GM21381 (cell line): ENCODE measurements around the gene DPF3.
"Not testable (repeated sequence)": the region's sequence is repeated elsewhere in the genome, so short reads cannot be mapped to it uniquely, and the experiment has no call there.

Experiments
- ATAC-seq: cut with Tn5 transposase; IDR thresholded peaks from one replicate; pipeline ENCODE4 v1.9.1; 2021; ENCODE audit warnings: mild to moderate bottlenecking, moderate library complexity; ENCODE audit not compliant: unreplicated experiment

The DPF3 gene

GRCh38 chr14:72776701-72777261 lies 117.1 kb downstream of the DPF3 start:
- no peak for ATAC-seq

- ATAC-seq: no peak
These were observed 117.9 kb downstream of the DPF3 start for GRCh38 chr14:72775923-72776554.

- ATAC-seq: no peak
These were observed 118.8 kb downstream of the DPF3 start for GRCh38 chr14:72774894-72775620.

DNA sequence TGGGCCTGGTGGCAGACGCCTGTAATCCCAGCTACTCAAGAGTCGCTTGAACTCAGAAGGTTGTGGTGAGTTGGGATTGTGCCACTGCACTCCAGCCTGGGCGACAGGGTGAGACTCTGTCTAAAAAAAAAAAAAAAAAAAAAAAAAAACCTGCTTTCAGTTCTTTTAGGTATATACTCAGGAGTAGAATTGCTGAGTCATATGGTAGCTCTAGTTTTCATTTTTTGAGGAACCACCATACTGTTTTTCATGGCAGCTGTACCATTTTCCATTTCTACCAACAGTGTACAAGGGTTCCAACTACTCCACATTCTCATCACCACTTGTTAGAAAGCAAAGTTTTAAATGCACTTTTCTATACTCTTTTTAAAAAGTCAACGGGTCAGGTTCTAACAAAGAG lies 119.8 kb downstream of the DPF3 start:
- ATAC-seq: no peak

DNA sequence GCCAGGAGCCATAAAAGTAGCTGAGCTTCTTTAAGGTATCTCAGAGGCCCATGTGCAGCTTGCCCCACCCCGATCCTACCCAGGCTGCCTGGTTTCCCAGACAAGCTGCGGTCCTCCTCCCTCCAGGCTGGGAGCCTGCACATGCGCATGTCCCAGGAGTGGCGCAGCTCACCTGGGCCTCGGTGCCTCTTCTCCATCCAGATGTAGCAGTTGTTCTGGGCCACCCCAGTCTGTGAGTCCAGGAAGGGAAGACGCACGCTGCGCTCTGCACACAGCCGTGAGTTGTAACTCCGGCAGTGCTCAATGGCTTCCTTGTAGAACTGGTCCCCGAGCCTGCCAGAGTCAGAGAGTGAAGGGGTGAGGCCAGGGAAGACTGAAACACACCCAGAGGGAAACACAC lies 122.3 kb downstream of the DPF3 start:
- ATAC-seq: no peak

GRCh38 chr14:72766296-72766695 lies 127.6 kb downstream of the DPF3 start:
- ATAC-seq: no peak

- no peak for ATAC-seq
These were observed 130.0 kb downstream of the DPF3 start for GRCh38 chr14:72763892-72764291.

GRCh38 chr14:72759670-72760069 lies 134.2 kb downstream of the DPF3 start:
- no peak for ATAC-seq

- ATAC-seq: no peak
These were observed 134.9 kb downstream of the DPF3 start for GRCh38 chr14:72758993-72759392.

DNA sequence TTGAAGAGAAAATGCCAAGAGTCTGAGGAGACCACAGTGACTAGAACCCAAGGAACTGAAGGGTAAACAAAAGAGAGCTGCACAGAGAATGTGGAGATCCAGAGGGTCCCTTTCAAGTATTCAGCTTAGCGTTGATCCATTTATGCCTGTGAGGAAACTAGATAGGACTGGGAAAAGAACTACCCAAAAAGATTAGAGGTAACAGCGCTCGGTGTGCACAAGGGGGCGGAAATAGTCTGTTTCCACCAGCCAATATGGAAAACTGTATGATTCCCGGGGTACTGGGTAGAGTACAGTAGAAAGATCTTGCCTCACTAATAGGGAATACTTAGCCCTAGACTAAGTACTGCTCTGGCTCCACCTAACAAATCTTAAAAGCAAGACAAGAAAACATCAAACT lies 135.5 kb downstream of the DPF3 start:
- ATAC-seq: no peak

- no peak for ATAC-seq
These were observed 136.9 kb downstream of the DPF3 start for GRCh38 chr14:72756967-72757366.

DNA sequence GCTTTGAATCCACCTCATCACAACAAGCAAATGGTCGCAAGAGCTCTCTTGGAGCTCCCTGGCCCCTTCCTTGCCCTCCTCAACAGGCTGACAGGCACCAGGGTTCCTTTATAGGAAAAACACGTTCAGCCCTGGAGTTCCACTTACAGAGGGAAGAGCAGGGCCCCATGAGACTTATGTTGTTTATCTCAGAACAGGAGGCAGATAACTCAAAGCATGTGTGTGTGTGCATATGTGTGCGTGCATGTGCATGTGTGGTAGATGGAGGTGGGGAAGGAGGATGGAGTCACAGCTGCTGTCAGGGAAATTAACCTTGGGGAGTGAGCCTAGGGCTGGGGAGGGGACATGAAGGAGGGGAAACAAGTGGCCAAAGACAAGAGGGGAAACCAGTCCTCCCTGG lies 138.1 kb downstream of the DPF3 start:
- ATAC-seq: no peak

DNA sequence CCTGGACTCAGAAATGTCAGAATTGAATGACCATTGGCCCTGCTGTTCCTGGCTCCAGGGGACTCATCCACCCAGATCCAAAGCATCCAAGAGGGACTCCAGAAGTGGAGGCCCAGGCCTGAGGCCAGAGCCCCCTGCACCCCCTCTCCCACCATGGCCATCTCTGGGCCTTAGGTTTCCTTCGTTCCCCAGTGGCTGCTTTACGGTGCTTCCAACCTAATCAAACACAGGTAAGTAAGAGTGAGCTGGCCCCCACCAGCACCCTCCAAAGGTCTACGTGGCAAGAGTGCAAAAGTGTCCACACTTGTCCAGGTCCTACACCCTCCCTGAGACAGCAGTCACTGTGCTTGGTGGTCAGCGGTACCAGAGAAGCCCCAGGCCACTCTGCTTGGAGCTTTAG lies 139.0 kb downstream of the DPF3 start:
- no peak for ATAC-seq

- no peak for ATAC-seq
These were observed 140.0 kb downstream of the DPF3 start for GRCh38 chr14:72753879-72754400.

DNA sequence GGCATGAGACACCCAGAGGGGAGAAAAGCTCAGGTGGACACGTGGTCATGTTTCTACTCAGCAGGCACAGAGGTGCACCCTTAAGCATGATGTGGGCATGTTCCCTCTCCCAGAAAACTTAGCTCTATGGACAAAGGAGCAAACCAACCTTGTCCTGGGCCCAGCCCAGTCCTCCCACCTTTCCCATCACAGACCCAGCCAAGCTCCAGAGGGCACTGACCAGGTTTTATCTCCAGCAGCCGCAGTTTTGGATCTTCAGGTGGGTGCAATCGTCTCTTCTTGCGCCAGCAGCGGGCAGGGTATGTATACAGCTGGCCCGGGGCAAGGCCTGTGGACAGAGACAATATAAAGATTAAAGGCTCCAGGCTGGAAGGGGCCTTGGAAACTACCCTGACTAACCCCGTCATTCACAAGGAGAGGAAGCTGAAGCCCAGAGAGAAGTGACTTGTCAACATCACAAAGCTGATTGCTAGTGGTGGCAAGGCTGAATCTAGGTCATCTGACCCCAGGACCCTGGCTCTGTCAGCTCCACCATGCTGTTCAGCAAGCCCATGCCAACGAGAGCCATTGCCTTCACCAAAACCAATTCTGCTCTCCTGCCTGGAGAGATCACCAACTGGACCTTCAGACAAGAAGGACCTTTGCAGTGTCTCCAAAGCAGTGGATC lies 140.7 kb downstream of the DPF3 start:
- ATAC-seq: no peak

DNA sequence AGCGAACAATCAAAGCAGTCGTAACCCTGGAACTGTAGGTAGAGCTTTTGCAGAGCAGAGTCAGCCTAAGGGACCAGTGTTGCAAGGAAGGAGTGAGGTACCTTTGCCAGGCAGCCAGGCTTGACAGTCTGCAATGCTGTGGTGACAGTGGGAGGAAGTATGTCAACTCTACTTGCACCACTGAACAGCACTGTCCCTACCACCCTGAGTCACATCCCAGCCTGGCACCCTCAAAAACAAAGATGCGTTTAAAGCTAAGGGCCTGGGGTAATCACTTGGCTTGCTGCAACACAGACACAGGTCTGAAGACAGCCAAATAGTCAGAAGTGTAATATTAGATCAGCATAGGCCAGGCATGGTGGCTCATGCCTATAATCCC lies 141.9 kb downstream of the DPF3 start:
- ATAC-seq: no peak

GRCh38 chr14:72751276-72752033 lies 142.4 kb downstream of the DPF3 start:
- no peak for ATAC-seq

- ATAC-seq: not testable (repeated sequence)
These were observed 145.0 kb downstream of the DPF3 start for GRCh38 chr14:72748921-72749320.

DNA sequence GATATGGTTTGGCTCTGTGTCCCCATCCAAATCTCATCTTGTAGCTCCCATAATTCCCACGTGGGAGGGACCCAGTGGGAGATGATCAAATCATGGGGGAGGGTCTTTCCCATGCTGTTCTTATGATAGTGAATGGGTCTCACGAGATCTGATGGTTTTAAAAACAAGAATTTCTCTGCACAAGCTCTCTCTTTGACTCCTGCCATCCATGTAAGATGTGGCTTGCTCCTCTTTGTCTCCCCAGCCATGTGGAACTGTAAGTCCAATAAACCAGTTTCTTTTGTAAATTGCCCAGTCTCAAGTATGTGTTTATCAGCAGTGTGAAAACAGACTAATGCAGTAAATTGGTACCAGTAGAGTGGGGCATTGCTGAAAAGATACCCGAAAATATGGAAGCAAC lies 146.2 kb downstream of the DPF3 start:
- no peak for ATAC-seq

- ATAC-seq: no peak
These were observed 147.6 kb downstream of the DPF3 start for GRCh38 chr14:72745991-72746980.
